Endometrium (tissue), 2 donors: Measurements from ENCODE around the gene TMEM18.

Experiments used
- FAIRE-seq: peaks from 2 replicates; lab custom pipeline; 2012; peaks lifted over from hg19 to GRCh38; lab: Jason Lieb, UNC
- donor health status: control.
- donor health status: control.

The TMEM18 gene

GRCh38 chr2:677056-677958, at the start of gene TMEM18:
Gene TMEM18 (minus strand): TSS chr2:677406. CDS start chr2:677345, 61 bp downstream.
- peak; percentile 81 for FAIRE-seq

- FAIRE-seq, result no peak
These were observed 49.0 kb upstream of the TMEM18 start for GRCh38 chr2:726169-726568.

GRCh38 chr2:725468-725867, 48.3 kb upstream of the TMEM18 start:
- FAIRE-seq, result no peak

- no peak for FAIRE-seq
These were observed 46.6 kb upstream of the TMEM18 start for GRCh38 chr2:723761-724160.

- no peak for FAIRE-seq
These were observed 43.6 kb upstream of the TMEM18 start for GRCh38 chr2:720842-721241.

GRCh38 chr2:719734-720133, 42.5 kb upstream of the TMEM18 start:
- FAIRE-seq, result no peak

GRCh38 chr2:719191-719590, 42.0 kb upstream of the TMEM18 start:
- no peak for FAIRE-seq

GRCh38 chr2:717661-718060, 40.5 kb upstream of the TMEM18 start:
- no peak for FAIRE-seq

- peak; percentile 33 for FAIRE-seq
These were observed 38.8 kb upstream of the TMEM18 start for GRCh38 chr2:715854-716560.

- no peak for FAIRE-seq
These were observed 37.8 kb upstream of the TMEM18 start for GRCh38 chr2:715038-715437.

- FAIRE-seq, result no peak
These were observed 37.0 kb upstream of the TMEM18 start for GRCh38 chr2:714005-714741.

GRCh38 chr2:710867-711665, 33.9 kb upstream of the TMEM18 start:
- no peak for FAIRE-seq

- no peak for FAIRE-seq
These were observed 32.0 kb upstream of the TMEM18 start for GRCh38 chr2:709138-709765.

GRCh38 chr2:708667-709066, 31.5 kb upstream of the TMEM18 start:
- FAIRE-seq, result no peak

GRCh38 chr2:705971-706511, 28.8 kb upstream of the TMEM18 start:
- FAIRE-seq, result no peak

GRCh38 chr2:702765-703164, 25.6 kb upstream of the TMEM18 start:
- peak; percentile 45 for FAIRE-seq

GRCh38 chr2:696999-697627, 19.9 kb upstream of the TMEM18 start:
- no peak for FAIRE-seq

GRCh38 chr2:696463-696862, 19.3 kb upstream of the TMEM18 start:
- no peak for FAIRE-seq

- FAIRE-seq, result peak; percentile 23
These were observed 17.8 kb upstream of the TMEM18 start for GRCh38 chr2:694906-695510.

GRCh38 chr2:694174-694573, 17.0 kb upstream of the TMEM18 start:
- peak; percentile 91 for FAIRE-seq
